ENCODE data around the gene ICE2. TPM values are rescaled to one million over a fixed set of nuclear protein-coding genes. Genes with fewer than 3 reads are reported as not detected.

Gene ICE2
- total and polyA plus RNA-seq, 2 experiments from 2014 or later: 64.2 to 64.3 TPM

GRCh38 chr15:60414016-60414682 is 64.8 kb downstream of the ICE2 start:
- Mint-ChIP-seq H3K4me1 (peaks cover 5% of the 10 kb centered on the region; the same call in 2 of the 3 replicates), H3K27ac (no peak overlapping the region), H3K9me3 (no peaks in the 10 kb centered on the region), H3K36me3 (ENCODE audit: low read depth) (no peaks in the 10 kb centered on the region), H3K27me3 (ENCODE audit: insufficient read depth, low read depth, poor library complexity) (no peaks in the 10 kb centered on the region), H3K4me3 (no peak overlapping the region)
- Histone ChIP-seq H3K4me1 (ENCODE audit: insufficient read depth) (no peaks in the 10 kb centered on the region), H3K27me3 (ENCODE audit: insufficient read depth) (no peaks in the 10 kb centered on the region), H3F3A (replicated peaks; ENCODE audit: low read depth) (0 out of 2 replicates have a peak, but pooled peaks cover 3% of the 10 kb centered on the region), H3K4me2 (no peak overlapping the region), H3K9me2 (ENCODE audit: insufficient read depth) (no peaks in the 10 kb centered on the region), H3K4me3 (no peak overlapping the region), H3K79me2 (replicated peaks; ENCODE audit: insufficient read depth) (no peaks in the 10 kb centered on the region), H3K27ac (ENCODE audit: low read depth) (no peak overlapping the region), H2AFZ (no peak overlapping the region), H4K20me1 (replicated peaks; ENCODE audit: insufficient read depth) (no peaks in the 10 kb centered on the region), H3K36me3 (ENCODE audit: insufficient read depth) (no peaks in the 10 kb centered on the region)
- DNase-seq (ENCODE audit: low spot score) (no peak), ATAC-seq (no peak)
- TF ChIP-seq STAT1 (IDR thresholded peaks at IDR 0.05; ENCODE audit: unreplicated experiment): no peak
- no peak for TF ChIP-seq REST (IDR thresholded peaks at IDR 0.05; ENCODE audit: unreplicated experiment)
- TF ChIP-seq ZNF462 (CRISPR knock-in tag; IDR thresholded peaks at IDR 0.05): no peak
- TF ChIP-seq ZNF331 (CRISPR knock-in tag; IDR thresholded peaks at IDR 0.05; ENCODE audit: low read depth): no peak
- no peak for TF ChIP-seq ZNF114 (CRISPR knock-in tag; IDR thresholded peaks at IDR 0.05)
- no peak for TF ChIP-seq JUNB (IDR thresholded peaks at IDR 0.05; ENCODE audit: unreplicated experiment)
- no peak for TF ChIP-seq EZH2 (IDR thresholded peaks at IDR 0.05; ENCODE audit: low read depth, unreplicated experiment)
- TF ChIP-seq CREB1 (CRISPR knock-in tag; IDR thresholded peaks at IDR 0.05; ENCODE audit: low read depth): no peak
- TF ChIP-seq ETS1 (IDR thresholded peaks at IDR 0.05): no peak
- TF ChIP-seq CTCF (conservative IDR thresholded peaks at IDR 0.05; ENCODE audit: low read depth in 2 of 2): no peak
- TF ChIP-seq NANOG (IDR thresholded peaks at IDR 0.05; ENCODE audit: borderline replicate concordance): no peak
- TF ChIP-seq POLR2AphosphoS5 (IDR thresholded peaks at IDR 0.05; ENCODE audit: low read depth): no peak
- TF ChIP-seq EZH2phosphoT487 (IDR thresholded peaks at IDR 0.05; ENCODE audit: unreplicated experiment): no peak

Data from GM23338 (cell line).